ENCODE measurements around the gene SLC44A1.

DNA sequence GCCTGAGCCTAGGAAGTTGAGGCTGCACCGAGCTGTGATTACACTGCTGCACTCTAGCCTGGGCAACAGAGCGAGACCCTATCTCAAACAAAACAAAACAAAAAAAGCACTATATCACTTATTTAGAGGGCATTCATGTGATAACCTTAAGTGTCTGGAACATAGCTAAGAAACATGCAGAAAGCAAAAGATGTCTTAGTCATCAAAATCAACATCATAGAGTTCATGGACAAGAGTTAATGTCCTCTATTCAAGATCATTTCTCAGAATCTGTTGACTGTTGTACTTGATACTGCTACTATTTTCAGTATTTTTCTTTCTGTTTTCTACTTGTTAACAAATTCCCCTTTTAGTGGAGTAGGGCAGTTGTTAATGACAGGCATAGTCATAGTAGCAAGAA is 228.8 kb downstream of the SLC44A1 start:
- no peak for TF ChIP-seq POLR2A (IDR thresholded peaks at IDR 0.05; ENCODE audit: low read depth)
- TF ChIP-seq, protein P1, sequence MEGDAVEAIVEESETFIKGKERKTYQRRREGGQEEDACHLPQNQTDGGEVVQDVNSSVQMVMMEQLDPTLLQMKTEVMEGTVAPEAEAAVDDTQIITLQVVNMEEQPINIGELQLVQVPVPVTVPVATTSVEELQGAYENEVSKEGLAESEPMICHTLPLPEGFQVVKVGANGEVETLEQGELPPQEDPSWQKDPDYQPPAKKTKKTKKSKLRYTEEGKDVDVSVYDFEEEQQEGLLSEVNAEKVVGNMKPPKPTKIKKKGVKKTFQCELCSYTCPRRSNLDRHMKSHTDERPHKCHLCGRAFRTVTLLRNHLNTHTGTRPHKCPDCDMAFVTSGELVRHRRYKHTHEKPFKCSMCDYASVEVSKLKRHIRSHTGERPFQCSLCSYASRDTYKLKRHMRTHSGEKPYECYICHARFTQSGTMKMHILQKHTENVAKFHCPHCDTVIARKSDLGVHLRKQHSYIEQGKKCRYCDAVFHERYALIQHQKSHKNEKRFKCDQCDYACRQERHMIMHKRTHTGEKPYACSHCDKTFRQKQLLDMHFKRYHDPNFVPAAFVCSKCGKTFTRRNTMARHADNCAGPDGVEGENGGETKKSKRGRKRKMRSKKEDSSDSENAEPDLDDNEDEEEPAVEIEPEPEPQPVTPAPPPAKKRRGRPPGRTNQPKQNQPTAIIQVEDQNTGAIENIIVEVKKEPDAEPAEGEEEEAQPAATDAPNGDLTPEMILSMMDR (IDR thresholded peaks at IDR 0.05), result no peak

All from esophagus muscularis mucosa (tissue), 3 donors.